Fibroblast of skin of left biceps (primary cell): ENCODE measurements around the gene TLCD5.
A peak's percentile ranks its signal among the peaks of the same experiment; 100 is the strongest.

ENCODE experiments used
- DNase-seq, 2 experiments: peaks; one replicate each; pipeline ENCODE4 v3.0.0-alpha.2; 2013; ENCODE audit warnings: low read depth in 2 of 2

TLCD5 gene

DNA sequence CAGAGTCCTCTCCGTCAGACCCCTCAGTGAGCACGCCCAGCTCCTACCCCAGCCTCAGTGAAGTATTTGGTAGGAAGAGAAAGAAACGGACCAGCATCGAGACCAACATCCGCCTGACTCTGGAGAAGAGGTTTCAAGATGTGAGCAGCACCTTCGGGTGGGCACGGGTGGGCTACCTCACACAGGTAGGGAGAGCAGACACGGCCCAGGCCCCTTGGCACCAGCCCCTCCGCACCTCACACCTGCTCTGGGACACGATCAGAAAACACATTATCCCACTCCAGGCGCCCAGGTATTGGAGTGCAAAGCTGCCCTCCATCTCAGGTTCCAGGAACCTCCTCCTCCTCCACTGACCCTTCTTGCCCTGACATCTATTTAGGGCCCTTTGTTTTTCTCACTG, 17.6 kb upstream of the TLCD5 start:
- no peak for DNase-seq

DNA sequence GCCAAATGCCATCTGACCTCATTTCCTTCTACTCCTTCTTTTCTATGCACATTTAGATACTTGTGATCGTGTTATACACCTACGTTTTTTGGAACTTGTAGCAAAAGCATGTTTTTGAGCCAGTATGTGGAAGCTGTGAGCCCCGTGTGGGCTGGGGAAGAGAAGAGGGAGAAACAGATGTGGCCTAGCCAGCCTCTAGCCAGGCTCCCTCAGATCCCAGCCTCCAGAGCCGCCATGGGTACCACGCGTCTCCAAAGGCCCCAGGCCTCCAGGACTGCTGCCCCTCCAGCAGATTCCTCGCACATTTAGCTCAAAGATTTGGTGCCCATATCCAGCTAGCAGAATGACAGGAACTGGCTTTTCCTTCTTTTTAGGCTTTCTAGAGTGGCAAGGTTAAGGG, 17.0 kb upstream of the TLCD5 start:
- no peak for DNase-seq

DNA sequence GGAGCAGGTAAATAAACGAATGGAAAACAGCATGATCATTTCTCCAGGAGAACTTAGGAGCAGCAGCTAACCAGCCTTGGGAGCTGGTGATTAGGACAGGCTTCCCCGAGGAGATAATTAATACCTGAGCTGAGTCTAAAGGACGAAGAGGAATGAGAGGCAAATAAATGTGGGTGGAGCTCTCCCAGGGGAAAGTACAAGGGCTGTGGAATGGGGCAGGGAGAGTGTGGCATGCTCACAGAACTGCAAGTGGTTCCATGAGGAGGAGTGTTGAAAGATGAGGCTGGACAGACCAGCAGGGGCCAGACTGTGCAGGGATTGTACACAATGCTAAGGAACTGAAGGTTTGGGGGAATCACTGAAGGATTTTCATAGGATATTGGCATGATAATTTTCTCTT, 14.2 kb upstream of the TLCD5 start:
- no peak for DNase-seq

DNA sequence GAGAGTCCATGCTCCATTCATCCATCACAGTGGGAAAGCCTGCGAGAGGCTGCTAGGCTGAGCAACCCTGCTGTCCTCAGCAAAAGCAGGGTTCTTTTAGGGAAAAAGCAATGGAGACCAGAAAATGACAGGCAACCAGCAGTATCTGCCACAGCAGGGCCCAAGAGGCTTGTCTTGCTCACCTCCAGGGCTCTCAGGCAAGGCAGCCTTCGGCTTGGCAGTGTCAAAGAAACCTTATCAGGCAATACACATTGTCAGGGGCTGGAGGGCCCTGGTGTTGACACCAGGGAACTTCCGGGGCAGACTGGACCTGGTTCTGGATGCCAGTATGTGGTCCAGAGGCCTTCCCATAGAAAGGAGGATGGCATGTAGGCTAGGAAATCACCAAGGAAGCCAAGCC, 10.2 kb upstream of the TLCD5 start:
- DNase-seq, result no peak

DNA sequence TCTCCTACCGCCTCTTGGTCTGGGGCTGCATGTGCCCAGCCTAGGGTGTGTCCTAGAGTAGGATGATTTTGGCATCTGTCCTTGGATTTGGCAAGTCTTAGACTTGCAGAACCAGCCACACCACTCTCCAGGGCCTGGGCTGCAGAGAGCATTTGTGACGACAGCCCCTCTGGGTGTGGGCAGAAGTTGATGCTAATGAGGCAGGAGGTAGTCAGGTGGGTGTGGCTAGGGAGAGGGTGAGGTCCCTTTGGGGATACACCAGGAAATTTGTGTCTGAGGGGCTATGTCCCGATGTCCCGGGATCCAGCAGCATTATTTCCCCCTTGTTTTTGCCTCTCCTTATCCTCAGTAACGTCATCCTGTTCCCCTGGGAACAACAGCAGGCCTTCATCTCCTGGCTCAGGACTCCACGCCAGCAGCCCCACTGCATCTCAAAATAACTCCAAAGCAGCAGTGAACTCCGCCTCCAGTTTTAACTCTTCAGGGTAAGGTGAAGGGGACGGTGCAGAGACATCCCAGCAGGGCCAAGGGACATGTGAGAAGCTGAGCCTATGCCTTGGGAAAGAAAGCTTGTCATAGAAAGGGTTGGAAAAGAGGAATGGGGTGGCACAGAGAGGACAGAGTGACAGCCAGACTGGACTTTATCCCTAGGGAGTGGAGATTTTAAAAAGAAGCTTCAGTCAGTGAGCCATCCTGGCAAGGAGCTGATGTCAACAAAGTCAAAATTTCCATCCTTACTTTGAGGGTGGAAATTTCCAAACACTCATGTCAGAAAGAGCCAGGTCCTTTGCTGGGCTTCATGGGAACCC, 8.0 kb upstream of the TLCD5 start:
- no peak for DNase-seq

DNA sequence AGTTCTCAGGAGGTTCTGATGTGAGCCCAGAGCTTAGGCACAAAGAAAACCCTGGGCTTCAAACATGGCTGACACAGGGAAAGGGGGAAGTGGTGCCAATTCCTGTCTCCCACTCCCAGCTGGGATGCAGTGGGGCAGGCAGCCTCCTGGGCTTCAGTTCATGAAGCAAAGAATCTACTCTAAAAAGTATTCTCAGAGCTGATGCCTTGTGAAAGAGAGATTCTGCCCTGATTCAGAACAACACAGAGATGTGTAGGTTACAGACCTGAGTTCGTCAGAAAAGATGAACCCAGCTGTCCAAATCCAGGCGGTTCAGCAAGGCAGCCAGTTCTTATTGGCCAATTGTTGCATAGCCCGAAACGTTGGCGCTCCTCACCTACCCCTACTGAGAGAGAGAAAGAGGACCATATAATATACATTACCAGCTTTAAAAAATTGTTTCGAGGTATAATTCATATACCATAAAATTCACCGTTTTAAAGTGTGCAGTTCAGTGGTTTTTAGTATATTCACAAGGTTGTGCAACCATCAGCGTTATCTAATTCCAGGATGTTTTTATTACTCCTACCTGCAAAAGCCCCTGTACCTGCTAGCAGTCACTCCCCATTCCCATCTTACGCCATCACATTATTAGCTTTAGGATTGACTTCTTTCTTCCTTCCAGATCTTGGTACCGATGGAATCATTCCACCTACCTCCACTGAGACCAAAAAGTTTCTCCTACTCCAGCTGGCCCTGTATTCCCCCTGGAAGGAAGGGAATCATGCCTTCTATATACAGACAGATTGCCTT, 7.2 kb upstream of the TLCD5 start:
- no peak for DNase-seq

DNA sequence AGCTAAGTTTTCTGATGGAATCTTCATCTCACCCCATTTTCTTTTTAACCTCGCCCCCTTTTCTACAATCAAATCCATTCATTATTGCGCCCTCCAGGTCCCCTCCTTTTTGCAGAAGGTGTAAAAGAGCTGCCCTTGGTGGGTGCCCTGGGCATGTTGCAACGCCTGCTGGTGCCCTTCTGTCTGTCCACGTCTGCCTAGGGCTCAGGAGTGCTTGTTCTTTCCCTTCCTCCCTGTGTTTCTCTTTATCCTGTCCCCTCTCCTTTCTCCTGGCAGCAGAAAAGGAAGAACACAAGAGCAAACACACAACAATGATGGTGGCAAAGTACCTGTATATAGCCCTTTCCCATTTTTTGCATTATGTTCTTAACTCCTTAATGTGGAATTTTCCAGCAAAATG, 6.2 kb upstream of the TLCD5 start:
- no peak for DNase-seq

DNA sequence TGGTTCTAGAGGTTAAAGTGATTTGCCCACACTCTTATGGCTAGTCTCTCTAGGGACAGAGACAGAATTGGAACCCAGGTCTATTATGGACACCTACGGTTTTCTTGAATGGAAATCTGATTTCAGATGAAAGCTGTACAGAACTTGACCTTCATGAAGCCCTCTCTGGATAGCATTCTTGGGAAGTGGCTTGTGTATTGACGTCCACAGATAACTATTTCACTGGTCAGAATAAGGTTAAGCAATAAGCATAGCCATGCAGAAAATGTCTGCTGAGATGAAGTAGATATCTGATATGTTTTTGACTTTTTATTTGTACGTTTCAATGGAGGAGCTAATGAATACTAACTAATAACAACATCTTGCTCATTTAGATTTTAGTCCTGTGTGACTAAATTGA, 1.1 kb downstream of the TLCD5 start:
- DNase-seq, result no peak

DNA sequence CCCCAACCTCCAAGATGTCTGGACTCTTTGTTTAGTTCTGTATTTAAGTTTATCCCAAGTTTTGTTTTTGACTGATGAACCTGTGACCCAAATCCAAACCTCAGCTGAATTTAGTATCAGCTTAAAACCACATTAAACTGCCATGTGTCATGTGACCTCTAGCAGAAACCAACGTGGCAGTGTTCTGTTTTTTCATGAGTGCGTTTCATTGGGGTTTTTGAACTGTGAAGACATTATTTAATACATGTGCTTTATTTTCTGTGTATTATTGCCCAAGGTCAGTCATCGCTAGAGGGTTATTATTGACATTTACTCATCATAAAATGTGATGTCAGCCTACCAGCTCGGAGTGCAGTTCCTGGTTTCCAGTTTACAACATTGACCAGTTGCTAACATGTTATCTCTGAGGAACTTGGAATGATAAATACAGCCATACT, 1.8 kb downstream of the TLCD5 start:
- no peak for DNase-seq

DNA sequence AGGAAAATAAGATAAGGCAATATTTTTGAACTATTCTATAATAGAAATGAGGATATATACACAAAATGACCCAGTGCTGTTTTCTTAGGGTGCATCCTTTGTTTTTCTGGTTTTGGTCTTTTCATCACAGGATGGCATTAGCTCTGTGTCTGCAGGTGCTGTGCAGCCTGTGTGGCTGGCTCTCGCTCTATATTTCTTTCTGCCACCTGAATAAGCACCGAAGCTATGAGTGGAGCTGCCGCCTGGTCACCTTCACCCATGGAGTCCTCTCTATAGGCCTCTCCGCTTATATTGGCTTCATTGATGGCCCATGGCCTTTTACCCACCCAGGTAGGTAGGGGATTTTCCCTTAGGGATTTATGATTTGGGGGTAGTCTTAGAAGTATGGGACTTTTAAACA, 2.2 kb downstream of the TLCD5 start:
- DNase-seq, result no peak

DNA sequence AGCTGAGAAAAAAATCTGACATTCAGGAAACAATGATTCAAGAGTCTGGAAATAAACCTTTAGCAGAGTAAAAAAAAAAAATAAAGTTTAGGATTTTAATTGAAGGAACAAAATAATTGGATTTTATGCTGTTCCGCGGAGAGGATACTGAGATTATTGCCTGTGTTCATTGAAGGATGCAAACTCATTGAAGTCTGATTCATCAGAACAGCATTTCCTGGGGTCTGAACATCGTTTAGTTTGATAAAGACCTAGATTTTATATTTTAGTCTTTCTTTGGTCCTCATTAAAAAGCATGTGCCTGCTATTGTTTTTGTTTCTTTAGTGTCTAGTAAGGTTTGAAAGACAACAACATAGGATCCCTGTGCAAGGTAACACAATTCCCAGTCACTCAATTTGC, 4.5 kb downstream of the TLCD5 start:
- no peak for DNase-seq

DNA sequence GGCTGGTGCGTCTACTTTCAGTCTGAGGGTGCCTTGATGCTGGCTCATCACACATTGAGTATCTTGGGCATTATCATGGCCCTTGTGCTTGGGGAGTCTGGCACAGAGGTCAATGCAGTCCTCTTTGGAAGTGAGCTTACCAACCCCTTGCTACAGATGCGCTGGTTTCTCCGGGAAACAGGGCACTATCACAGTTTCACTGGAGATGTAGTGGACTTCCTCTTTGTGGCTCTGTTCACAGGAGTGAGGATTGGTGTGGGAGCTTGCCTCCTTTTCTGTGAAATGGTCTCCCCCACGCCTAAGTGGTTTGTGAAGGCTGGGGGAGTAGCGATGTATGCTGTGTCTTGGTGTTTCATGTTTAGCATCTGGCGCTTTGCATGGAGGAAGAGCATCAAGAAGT, 4.9 kb downstream of the TLCD5 start:
- no peak for DNase-seq

DNA sequence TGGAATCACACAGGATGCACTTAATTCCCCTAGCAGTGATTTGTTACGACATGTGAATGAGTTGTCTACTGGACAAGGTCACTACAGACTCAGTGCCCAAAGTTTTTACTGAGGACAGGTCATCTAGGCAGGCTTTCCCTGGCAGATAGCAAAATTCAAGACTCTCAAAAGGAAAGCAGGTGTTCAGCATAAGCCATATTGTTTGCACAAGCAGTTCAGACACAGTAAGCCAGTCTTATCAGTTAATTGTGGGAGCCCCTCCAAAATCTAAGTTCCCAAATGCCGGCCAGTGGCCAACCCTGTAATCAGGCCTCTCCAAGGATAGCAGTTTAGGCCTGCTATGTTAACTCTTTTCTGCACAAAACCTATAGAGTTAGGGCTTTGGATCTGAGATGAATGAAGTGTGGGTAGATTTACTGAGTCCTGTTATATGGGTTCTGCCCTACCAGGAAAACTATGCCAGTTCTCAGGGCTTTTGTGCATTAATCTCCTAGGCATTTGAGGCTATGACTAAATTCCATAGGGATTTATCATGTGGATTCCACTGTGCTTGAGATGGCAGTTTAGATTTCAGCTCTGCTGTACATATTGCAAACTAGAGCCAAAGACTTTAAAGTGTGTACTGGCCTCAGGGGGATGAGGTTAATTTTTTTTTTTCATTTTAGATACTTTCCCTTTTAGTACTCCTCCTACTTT, 6.3 kb downstream of the TLCD5 start:
- peak; percentile 80 to 84 for DNase-seq

DNA sequence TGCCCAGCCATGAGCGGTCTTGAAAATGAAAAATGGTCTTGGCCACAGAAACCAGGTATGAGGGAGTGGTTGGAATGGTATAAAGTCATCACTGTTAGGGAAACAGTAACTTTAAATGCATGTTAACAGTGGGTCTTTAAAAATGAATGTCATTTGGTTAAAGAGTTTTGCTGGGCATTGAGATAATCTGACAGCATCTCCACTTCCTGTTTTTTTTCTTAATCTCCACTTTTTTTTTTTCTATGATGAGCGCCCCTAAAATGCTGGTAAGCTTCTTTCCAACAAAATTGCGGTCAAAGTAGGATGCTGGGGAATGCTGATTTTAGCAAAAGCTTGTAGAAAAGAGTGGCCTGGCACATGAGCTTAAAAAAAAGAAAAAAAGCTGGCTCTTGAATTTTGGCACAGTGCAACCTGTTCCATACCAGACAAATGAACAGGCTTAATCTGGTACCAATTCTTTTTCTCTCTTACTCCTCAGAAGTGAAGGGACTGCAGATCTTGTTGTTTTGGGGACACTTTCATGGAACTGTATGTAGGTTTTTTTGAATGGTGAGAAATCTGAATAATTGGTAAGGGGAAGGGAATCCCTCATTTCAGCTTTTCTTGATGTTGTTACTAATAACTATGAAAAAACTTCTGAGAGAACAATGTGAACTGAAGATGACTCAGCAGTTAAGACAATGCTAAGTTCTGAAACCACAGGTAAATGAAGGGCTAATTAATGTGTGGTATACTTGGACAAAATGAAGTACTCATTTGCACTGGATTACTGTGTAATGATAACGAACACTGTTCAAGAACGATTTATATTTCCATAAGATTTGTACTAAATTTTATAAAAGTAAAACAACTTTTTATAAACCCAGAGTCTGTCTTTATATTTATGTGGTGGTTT, 8.0 kb downstream of the TLCD5 start:
- no peak for DNase-seq

DNA sequence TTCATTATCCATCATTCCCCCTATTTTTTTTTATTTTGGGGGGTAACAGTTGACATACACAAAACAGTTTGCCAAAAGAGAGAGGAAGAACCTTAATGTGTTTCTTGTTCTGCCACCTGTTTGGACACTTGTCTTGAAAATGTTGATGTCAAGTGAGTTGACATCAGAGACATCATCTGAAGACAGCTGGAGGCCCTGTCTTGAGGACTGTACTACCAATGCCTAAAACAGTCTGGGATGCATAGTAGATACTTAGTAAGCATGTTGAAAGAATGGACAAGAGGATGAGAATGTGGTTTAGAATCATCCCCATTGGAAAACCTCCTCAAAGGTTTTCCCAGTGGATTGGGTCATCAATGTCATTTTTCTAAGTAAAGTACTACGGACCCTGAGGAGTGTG, 8.7 kb downstream of the TLCD5 start:
- no peak for DNase-seq

DNA sequence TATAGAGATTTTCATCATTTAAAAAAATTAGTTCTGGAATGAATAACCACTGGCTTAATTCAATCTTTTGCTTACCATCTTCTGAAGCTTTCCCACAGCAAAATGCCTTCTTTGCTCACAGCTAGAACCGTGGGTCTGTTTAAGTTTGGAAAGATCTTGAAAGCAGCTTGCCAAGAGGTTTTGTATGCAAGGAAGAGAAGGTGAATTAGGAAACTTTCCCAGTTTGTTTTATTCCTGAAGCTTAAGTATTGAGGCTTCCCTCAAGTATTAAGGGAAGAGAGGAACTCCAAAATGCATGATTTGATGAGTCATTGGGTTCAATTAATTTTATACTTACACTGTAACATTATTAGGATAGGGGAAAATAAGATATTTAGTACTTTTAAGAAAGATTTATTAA, 9.2 kb downstream of the TLCD5 start:
- DNase-seq, result no peak

DNA sequence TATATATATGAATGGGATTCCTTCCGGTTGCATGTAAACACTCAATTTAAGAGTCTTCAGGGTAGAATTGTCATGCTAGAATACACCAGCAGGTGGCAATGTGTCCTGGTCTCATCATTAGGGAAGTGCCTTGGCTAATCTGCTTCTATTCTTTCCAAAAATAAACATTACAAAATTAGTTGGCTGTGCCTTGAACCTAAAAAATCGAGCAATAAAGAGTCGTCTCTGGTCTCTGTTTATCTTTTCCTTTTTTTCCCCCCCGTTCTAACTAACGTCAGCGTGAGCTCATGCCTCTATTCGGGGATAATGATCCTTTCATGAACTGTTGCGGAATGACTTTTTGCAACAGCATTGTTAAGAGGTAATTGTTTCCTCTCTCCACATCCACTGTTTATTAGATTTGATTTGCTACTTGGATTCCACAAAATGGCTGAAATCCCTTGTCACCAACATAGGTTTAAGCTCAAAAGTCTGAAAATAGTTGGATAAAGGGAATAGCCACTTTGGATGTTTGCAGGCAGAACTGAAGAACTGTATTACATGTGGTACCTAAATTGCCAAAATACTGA, 9.9 kb downstream of the TLCD5 start:
- peak; percentile 59 to 69 for DNase-seq

DNA sequence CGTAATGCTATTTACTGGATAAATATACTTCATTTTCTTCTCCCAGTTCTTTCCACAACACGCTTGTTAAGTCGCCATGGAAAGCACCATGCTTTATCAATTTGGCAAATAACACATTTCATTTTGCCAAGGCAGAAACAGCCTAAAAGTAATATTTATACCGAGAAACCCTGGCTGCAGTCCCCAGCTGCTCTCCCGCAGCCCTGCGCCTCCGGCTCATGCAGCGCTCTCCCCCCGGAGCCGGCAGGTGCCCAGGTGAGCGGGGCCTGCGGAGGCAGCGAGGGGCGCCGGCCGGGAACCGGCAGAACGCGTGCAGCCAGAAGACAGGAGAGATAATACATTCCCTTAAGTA, 10.4 kb downstream of the TLCD5 start:
- no peak for DNase-seq

DNA sequence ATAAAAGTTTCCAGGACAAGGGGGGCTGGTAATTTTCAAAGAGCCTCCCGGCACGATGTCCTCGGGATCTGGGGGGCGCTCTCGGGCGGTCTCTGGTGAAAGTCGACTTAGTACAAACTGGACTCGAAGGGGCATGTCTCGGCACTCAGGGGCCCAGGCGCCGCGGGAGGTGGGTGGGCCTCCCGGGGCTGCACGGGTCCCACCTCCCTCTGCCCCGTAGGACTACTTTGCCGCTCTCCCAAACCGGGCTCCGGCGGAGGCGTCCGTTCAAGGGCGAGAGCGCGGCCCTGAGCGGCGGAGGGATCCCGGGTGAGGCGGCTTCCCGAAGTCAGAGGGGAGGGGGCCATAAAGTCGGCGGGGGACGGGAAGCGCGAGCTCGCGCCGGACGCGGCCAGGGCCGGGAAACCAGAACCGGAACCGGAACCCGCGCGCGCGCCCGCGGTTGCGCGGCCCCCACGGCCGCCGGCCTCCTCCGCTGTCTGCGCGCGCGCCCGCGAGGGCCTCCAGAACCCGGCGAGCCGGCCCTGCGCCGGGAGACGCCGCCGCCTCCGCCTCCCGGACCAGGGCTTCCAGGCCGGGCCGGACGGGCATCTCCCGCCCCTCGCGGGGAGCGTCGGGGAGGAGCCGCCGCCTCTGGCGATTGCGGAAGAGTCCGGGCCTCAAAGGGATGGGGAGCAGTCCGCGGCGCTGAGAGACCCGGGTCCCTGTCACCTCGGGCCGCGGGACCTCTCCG, 11.0 kb downstream of the TLCD5 start, which contains the start of gene ARHGEF12:
Gene ARHGEF12, plus strand, starts transcription at position 506 of the 733 bp plus-strand sequence. CDS start 831 bp downstream, outside the sequence.
- DNase-seq, result peak; percentile 96

DNA sequence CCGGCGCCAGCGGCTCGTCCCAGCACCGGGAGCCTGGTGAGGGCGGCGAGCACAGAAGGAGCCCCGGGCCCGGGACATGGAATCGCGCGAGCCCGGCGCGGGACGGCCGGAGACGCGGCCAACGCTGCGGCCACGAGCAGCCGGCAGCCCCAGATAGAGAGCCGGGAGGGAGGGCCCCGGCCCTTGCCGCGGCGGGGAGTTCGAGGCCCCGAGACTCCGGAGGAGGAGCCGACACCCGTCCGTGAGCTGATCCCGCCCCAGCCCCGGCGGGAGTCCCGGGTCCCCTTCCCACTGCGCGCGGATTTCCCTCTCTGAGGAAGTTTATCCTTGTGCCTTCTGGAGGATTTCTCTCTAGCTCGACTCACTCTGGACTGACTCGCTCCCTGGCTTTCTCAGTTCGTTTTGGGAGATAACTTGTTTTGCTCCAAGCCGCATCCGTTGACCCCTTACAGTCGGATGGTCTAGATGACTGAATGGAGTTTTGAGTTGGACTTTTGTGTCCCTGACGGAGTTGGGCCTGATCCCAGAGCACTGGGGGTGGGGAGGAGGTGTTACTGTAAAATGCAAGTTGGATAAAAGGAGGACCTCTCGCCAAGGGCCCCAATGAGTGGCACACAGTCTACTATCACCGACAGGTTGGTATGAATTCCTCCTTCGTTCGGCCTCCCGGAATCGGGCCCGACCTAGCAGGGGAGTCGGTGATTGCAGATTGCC, 11.7 kb downstream of the TLCD5 start:
- no peak for DNase-seq
